ENCODE measurements around the gene NEDD4L. TPM values are rescaled to one million over a fixed set of nuclear protein-coding genes. Genes with fewer than 3 reads are reported as not detected.

NEDD4L gene
- total RNA-seq, 1 donor from 2014 or later: 41.1 TPM

- no peak overlapping the region for H3K27ac Mint-ChIP-seq (ENCODE audit: unreplicated experiment)
- no peak for DNase-seq (ENCODE audit: extremely low spot score, unreplicated experiment)
- H3K36me3 Mint-ChIP-seq (ENCODE audit: unreplicated experiment): no peaks in the 10 kb centered on the region
- TF ChIP-seq CTCF (IDR thresholded peaks at IDR 0.05): no peak
- peaks cover 23% of the 10 kb centered on the region for H3K4me1 Mint-ChIP-seq (ENCODE audit: unreplicated experiment)
- no peaks in the 10 kb centered on the region for H3K27me3 Mint-ChIP-seq (ENCODE audit: unreplicated experiment)
- no peaks in the 10 kb centered on the region for H3K9me3 Mint-ChIP-seq (ENCODE audit: unreplicated experiment)
- H3K4me3 Mint-ChIP-seq (ENCODE audit: unreplicated experiment): no peak overlapping the region
Measured at GRCh38 chr18:58201733-58202730, 158.0 kb downstream of the NEDD4L start.

GRCh38 chr18:58204776-58205442 is 160.9 kb downstream of the NEDD4L start:
- H3K4me3 Mint-ChIP-seq (ENCODE audit: unreplicated experiment): no peak overlapping the region
- no peaks in the 10 kb centered on the region for H3K27me3 Mint-ChIP-seq (ENCODE audit: unreplicated experiment)
- no peaks in the 10 kb centered on the region for H3K36me3 Mint-ChIP-seq (ENCODE audit: unreplicated experiment)
- TF ChIP-seq CTCF (IDR thresholded peaks at IDR 0.05): no peak
- peaks cover 39% of the 10 kb centered on the region for H3K4me1 Mint-ChIP-seq (ENCODE audit: unreplicated experiment)
- H3K27ac Mint-ChIP-seq (ENCODE audit: unreplicated experiment): no peak overlapping the region
- H3K9me3 Mint-ChIP-seq (ENCODE audit: unreplicated experiment): no peaks in the 10 kb centered on the region
- no peak for DNase-seq (ENCODE audit: extremely low spot score, unreplicated experiment)

- TF ChIP-seq CTCF (IDR thresholded peaks at IDR 0.05): no peak
- Mint-ChIP-seq H3K27me3 (ENCODE audit: unreplicated experiment) (no peaks in the 10 kb centered on the region), H3K36me3 (ENCODE audit: unreplicated experiment) (no peaks in the 10 kb centered on the region), H3K9me3 (ENCODE audit: unreplicated experiment) (no peaks in the 10 kb centered on the region), H3K4me3 (ENCODE audit: unreplicated experiment) (no peak overlapping the region), H3K4me1 (ENCODE audit: unreplicated experiment) (peaks cover 39% of the 10 kb centered on the region), H3K27ac (ENCODE audit: unreplicated experiment) (no peak overlapping the region)
- DNase-seq (ENCODE audit: extremely low spot score, unreplicated experiment): no peak
Measured at GRCh38 chr18:58205443-58206160, 161.6 kb downstream of the NEDD4L start.

GRCh38 chr18:58207520-58208152 is 163.6 kb downstream of the NEDD4L start:
- Mint-ChIP-seq H3K9me3 (ENCODE audit: unreplicated experiment) (no peaks in the 10 kb centered on the region), H3K4me1 (ENCODE audit: unreplicated experiment) (peaks cover 31% of the 10 kb centered on the region), H3K36me3 (ENCODE audit: unreplicated experiment) (no peaks in the 10 kb centered on the region), H3K4me3 (ENCODE audit: unreplicated experiment) (no peak overlapping the region), H3K27ac (ENCODE audit: unreplicated experiment) (no peak overlapping the region), H3K27me3 (ENCODE audit: unreplicated experiment) (no peaks in the 10 kb centered on the region)
- DNase-seq (ENCODE audit: extremely low spot score, unreplicated experiment): no peak
- TF ChIP-seq CTCF (IDR thresholded peaks at IDR 0.05): no peak
